NCI-H128 (cell line): ENCODE measurements around the gene FARP1.
A peak's percentile ranks its signal among the peaks of the same experiment; 100 is the strongest.

ENCODE experiments used
- DNase-seq: peaks from one replicate; lab custom pipeline; 2025; ENCODE audit not compliant: unreplicated experiment; lab: John Stamatoyannopoulos, UW

FARP1 gene

GRCh38 chr13:98452851-98453843 lies 310.3 kb downstream of the FARP1 start:
- no peak for DNase-seq

- DNase-seq: peak; percentile 8
These were observed 311.5 kb downstream of the FARP1 start for GRCh38 chr13:98454389-98454881.

- no peak for DNase-seq
These were observed 313.5 kb downstream of the FARP1 start for GRCh38 chr13:98456413-98456845.

GRCh38 chr13:98457053-98457452 lies 314.2 kb downstream of the FARP1 start:
- no peak for DNase-seq

- no peak for DNase-seq
These were observed 315.5 kb downstream of the FARP1 start for GRCh38 chr13:98458431-98458830.

- DNase-seq: no peak
These were observed 316.3 kb downstream of the FARP1 start for GRCh38 chr13:98459171-98459681.

GRCh38 chr13:98459721-98460370 lies 317.0 kb downstream of the FARP1 start:
- no peak for DNase-seq

- DNase-seq: no peak
These were observed 317.6 kb downstream of the FARP1 start for GRCh38 chr13:98460516-98460915.

- DNase-seq: no peak
These were observed 318.8 kb downstream of the FARP1 start for GRCh38 chr13:98461486-98462240.

GRCh38 chr13:98462241-98462882 lies 319.5 kb downstream of the FARP1 start:
- no peak for DNase-seq

- DNase-seq: no peak
These were observed 320.1 kb downstream of the FARP1 start for GRCh38 chr13:98462946-98463345.

- no peak for DNase-seq
These were observed 323.8 kb downstream of the FARP1 start for GRCh38 chr13:98466634-98467236.

GRCh38 chr13:98467263-98467985 lies 324.5 kb downstream of the FARP1 start:
- no peak for DNase-seq

GRCh38 chr13:98468361-98468760 lies 325.5 kb downstream of the FARP1 start:
- no peak for DNase-seq

GRCh38 chr13:98468929-98469328 lies 326.0 kb downstream of the FARP1 start:
- DNase-seq: no peak

- DNase-seq: no peak
These were observed 328.0 kb downstream of the FARP1 start for GRCh38 chr13:98470920-98471319.

GRCh38 chr13:98471934-98472333 lies 329.0 kb downstream of the FARP1 start:
- DNase-seq: no peak

- no peak for DNase-seq
These were observed 330.4 kb downstream of the FARP1 start for GRCh38 chr13:98473135-98473787.

- no peak for DNase-seq
These were observed 330.9 kb downstream of the FARP1 start for GRCh38 chr13:98473788-98474144.
